ENCODE data around the gene MTHFS. TPM values are rescaled to one million over a fixed set of nuclear protein-coding genes. Genes with fewer than 3 reads are reported as not detected.

MTHFS gene
- total RNA-seq, 1 experiment from 2014 or later: 23.3 TPM

- no peak for DNase-seq (ENCODE audit: low spot score)
These were observed 80.2 kb downstream of the MTHFS start for GRCh38 chr15:79816571-79816970.

DNA sequence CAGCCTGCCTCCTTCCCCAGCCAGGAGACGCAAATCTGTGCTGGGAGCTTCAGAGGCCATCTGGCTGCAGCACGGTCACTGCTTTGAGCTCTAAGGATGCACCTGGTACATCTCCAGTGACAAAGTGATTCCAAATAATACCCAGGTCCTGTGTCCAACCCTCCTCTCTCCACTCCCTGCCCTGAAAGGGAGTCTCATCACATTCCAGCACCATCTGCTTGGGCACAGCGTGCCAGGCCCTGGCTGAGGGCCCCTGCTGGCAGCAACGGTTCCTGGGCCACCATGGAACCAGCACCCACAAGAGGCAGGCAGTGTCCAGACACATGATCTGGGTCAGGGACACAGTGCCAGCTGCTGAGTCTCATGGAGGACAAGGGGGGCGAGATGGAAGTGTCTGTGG, 81.3 kb downstream of the MTHFS start:
- DNase-seq (ENCODE audit: low spot score): no peak

DNA sequence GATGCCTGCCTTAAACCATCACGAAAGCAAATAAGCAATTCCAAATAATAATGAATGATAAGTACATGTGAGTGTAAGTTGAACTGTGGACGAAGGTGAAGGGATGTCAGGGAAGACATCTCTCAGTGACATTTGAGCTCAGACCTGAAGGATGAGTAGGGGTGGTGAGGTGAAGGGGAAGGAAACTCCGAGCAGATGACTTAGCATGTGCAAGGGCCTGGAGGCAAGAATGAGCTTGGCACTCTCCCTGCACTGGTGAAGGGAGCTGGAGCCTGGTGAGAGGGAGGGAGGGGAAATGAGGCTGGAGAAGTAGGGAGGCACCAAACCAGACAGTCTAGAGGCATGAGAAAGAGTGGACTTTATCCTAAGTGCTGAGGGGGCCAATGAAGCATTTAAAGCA, 84.3 kb downstream of the MTHFS start:
- DNase-seq (ENCODE audit: low spot score): no peak

DNA sequence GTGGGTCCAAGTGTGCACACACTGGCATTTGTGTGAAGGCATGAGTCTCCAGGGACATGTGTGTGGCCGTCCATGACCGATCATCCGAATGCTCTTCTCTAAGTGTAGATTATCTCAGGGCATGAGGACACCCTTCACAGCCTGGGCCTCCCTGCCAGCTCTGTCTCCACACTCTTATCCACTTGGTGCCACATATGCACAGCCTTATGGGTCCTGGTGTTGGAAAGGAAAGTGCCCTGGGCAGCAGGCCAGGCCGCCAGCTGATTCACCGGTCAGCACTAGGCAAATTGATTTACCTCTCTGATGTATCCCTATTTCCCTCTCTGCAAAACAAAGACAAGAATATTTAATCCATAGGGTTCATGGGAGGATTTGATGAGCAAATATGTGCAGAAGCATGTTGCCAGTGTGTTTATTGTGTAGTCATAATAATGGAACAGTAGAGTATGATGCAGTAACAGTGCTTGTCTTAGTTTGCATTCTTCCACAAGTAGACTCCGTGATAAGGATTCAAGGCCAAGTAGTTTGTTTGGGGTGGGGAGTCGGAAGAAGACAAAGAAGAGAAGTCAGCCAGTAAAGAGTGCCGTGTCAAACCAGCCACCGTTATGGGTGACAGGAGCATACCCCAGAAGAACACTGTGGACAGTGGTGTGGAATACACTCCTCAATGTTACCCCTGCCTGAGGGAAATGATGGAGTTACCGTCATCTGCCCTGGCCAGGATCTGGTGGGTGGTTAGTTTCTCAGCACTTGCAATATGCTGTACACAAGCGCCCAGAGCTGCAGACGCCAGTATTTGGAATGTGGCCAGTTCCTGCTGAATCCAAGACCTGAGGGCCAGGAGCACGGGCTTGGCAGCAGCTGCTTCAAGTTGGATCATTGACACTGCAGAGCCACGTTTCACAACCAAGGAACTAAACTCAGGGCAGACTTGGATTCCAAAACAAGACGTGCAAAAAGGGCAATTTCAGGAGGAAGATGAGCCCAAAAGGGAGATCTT, 85.1 kb downstream of the MTHFS start:
- no peak for DNase-seq (ENCODE audit: low spot score)

DNA sequence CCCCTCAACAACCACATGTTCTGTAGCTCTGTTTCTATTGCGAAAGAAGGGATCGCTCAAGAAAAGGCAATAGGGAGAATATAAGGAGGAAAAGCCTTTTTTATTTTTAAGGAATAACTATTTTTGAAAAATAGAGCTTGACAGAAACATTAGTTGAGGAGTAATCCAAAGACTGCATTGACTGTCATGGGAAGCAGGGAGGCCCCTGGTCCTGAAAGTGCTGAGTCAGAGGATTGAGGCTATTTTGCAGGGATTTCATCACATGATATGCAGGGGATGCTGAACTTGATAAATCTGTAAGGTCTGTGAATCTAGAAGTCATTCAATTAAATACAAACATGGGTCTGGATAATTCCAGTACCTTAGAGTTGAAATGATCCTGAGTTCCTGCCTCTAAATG, 92.0 kb downstream of the MTHFS start:
- no peak for DNase-seq (ENCODE audit: low spot score)

DNA sequence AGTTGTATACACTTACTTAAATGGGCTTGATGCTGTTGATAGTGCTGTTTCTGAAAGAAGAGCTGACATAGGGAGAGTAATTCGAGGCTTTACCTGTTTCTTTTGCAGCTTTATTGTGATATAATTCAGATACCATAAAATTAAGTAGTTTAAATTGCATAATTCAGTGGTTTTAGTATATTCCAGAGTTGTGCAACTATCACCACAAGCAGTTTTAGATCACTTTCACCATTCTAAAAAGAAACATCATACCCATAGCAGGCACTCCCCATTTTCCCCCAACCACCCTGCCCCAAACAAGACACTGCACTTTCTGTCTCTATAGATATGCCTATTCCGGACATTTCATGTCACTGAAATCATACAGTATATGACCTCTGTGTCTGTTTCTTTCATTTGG, 98.5 kb downstream of the MTHFS start:
- no peak for DNase-seq (ENCODE audit: low spot score)

Other genes with a start within 250 kb of the MTHFS start
- gene BCL2A1, start 74.2 kb upstream of the MTHFS start, total RNA-seq (2014; rRNA removed; shearing (Covaris generic)): not detected in 2 replicates
- gene ZFAND6, start 162.7 kb upstream of the MTHFS start, total RNA-seq (2014; rRNA removed; shearing (Covaris generic)): 113 and 131 TPM in 2 replicates

Data from A172 (cell line).